ENCODE results near the gene NADSYN1.

The NADSYN1 gene

DNA sequence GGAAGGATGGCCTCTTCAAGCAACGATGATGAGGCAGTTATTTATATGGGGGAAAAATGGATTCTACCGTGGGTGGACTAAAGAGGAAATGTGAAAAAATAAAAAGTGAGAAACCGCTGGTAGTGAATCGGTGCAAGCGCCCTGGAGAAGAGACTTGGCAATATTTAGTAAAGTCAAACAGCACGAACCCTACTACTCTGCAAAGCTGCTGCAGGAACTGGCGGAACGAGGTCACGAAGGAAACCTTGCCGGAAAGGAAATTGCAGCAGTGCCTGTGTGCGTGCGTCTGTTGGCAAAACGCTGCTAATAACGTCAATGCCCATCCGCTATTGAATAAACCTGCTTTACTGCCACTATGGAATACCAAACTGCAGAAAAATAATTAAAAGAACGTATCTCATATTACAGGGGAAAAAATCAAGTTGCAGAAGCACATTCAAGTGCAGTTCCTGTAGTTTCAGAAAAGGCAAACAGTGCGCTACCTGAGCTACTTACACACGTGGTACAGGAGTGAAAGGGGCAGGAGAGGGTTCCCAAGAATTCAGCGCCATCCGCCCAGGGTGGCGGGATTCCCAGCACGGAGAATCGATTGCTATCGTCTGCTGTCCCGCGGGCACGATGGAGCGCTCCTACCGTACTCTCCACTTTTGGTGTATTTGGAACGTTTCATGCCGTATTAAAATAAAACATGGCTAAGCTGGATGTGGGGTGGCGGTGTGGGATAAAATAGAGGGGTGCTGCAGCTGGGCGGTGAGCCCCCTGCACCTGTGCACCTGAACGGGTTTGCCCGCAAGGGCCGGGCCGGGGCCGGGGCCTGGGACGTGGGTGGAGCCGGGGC is 585 bp upstream of the NADSYN1 start:
- DNase-seq: peak; percentile 62

DNA sequence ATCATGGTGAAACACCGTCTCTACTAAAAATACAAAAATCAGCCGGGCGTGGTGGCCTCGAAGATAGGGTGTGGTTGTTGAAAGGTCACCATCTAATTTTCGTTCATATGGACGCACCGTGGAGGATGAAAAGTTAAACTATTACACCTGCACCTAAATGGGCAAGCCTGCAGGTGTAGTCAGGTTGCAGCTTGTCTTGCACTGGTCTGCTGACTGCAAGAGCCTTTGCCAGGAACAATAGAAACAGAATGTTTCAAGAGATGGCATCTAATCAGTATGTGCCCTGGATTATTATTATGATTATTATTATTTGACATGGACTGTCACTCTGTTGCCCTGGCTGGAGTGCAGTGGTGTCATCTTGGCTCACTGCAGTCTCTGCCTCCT is 908 bp downstream of the NADSYN1 start:
- no peak for DNase-seq

GRCh38 chr11:71454470-71455113 is 1.6 kb downstream of the NADSYN1 start:
- DNase-seq: peak; percentile 37

GRCh38 chr11:71456294-71456693 is 3.3 kb downstream of the NADSYN1 start:
- DNase-seq: no peak

DNA sequence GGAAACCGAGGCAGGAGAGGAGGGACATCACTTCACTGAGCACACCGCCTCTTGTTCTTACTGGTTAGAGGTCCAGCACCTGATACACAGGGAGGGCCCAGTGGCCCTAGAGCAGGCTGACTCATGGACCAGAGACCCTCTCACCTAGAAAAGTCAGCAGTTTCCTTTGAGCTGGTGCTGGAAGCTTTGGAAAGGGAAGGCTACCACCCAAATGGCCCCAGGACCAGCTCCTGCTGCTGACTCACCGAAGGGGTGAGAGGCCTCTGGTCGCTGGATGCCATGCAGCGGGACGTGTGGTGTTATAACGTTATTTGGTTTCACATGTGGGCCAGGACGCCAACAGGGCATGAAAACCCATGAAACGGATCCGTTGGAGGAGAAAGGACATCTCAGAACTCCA is 3.8 kb downstream of the NADSYN1 start:
- DNase-seq: no peak

DNA sequence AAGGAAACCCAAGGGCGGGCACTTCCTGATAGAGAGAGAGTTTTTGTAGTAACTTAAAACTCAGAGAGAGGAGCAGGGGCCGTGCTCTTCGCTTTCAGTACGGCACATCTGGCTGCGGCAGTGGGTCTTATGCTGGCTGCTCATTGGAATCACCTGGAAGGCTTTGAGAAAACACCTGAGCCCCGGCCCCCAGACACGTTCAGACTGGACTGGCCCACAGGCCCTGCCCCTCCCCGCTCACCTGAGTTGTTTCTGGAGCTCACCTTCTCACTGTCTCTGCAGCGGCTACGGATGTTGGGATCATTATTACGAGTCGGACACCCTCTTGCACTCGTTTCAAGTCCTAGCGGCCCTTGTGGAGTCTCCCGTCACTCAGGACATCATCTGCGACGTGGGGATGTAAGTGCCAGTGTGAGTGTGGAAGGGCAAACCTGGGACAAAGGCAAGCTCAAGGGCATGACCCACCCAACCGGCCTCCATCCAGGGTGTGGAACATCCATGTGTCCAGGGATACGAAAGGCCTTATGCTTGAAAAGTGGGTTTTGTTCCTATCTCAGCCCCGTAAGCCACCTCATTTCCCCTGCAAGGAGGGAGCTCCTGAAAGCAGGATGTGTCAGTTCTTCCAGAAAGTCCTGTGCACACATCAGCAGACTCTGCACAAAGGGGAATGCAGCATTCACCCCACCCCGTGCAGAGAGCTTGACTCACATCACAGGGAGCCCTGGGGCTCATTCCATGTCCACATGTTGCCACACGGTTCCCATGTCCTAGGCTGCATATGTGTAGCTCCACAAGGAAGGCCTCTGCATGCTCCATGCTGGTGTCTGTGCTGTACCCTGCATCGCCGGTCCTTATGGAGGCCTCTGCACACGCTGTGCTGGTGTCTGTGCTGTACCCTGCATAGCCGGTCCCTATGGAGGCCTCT is 5.4 kb downstream of the NADSYN1 start:
- DNase-seq: no peak

GRCh38 chr11:71459076-71459766 is 6.2 kb downstream of the NADSYN1 start:
- DNase-seq: no peak

DNA sequence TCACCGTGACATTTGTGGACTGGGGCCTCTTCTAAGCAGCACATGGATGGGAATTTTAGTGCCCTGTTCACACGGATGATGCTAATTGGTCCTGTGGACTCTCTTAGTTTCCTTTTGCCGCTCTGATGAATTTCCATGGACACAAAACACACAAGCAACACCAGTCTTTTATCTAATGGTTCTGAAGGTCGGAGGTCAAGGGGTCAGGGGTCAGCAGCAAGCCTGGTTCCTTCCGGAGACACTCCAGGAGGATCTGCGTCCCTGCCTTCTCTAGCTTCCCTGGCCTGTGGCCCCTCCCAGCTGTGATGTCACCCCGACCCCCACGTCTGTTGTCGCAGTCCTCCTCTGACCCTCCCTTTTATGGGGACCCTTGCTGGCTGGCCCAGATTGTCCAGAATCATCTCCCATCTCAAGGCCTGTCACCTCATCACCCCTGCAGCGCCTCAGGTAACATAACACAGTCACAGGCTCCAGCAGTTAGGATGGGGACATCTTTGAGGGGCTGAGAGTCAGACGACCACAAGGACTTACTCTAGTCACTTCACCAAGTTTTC is 6.8 kb downstream of the NADSYN1 start:
- DNase-seq: no peak

DNA sequence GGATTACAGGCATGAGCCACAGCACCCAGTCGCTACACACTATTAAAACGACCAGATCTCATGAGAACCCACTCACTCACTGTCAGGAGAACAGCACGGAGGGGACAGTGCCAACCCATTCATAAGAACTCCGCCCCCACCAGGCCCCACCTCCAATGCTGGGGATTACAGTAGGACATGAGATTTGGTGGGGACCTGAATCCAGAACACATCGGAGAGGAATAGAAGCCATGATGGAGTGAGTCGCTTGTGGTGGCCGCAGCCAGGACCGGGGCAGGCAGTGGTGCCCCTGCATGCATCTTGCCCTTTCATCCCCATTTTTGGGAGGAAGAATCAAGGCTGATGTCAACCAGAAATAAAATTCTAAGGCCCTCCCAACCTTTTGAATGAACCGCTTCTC is 8.7 kb downstream of the NADSYN1 start:
- no peak for DNase-seq

GRCh38 chr11:71462726-71463125 is 9.7 kb downstream of the NADSYN1 start:
- DNase-seq: no peak

DNA sequence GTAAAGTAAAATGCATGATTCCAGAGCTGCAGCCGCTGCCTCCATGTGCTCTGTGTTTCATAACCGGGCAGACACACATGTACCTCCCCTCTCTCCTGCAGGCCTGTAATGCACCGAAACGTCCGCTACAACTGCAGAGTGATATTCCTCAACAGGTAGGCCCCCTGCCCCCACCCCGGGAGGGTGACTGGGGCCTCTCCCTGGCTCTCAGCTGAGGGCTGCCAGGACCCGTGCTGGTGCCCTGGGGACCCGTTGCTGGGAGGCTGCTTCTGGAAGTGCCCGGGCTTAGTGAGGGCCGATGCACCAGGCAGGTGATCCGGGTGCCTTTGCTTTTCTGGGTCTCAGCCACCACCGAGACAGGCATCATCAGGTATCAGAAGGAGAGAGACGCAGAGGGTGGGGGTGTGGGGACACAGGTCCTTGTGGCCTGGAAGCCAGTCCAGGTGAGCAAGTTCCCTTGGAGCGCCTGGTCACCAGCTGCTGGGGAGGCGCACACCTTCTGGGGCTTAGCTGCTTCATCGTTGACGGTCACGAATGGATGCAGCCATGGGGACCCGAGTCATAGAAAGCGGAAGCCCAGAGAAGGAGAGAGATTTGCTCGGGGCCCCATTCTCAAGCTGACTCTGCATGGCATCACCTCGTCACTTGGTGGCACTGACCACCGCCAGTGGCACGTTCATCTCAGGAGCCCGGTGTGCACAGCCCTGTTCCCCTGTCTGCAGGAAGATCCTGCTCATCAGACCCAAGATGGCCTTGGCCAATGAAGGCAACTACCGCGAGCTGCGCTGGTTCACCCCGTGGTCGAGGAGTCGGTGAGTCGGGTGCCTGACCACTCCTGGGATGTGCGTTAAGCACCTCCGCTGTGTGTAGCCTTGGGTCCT is 10.6 kb downstream of the NADSYN1 start:
- no peak for DNase-seq

GRCh38 chr11:71465054-71465453 is 12.1 kb downstream of the NADSYN1 start:
- no peak for DNase-seq

DNA sequence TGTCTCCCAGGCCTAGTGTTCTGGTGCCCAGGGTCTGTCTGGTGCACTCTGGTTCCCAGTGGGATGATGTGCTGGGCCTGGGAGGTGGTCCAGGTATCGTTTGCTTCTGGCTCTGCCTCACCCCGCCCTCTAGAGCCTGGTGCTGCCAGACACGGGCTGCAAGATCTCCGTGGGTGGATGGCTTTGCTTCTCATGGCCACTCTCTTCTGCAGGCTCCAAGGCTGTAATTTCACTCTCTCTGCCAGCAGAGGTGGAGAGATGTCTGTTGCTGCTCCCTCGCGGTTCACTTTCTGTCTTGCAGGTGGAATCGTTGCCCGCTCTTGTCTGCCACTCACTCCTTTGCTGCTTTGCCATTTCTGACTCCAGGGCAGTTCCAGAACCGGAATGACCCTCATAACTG is 13.4 kb downstream of the NADSYN1 start:
- no peak for DNase-seq

- DNase-seq: no peak
These were observed 14.2 kb downstream of the NADSYN1 start for GRCh38 chr11:71467164-71467563.

DNA sequence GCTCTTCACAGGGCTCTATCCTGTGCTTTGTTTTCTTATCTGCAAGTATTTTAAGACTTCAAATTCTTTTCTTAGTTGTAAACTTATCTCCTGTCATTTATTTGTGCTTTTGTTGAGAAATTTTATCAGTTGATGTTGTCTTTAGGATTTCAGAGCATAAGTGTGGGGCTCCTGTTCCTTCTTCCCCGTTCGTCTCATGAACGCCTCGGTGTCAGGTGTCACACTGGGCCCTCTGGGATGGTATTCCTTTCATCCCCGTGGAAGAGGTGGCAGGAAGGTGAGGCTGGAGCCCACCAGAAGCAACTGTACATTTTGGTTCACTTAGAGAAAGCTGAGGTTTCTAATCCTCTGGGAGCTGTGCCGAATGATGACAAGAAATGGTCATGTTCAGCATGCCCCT is 17.9 kb downstream of the NADSYN1 start:
- DNase-seq: no peak

- no peak for DNase-seq
These were observed 19.4 kb downstream of the NADSYN1 start for GRCh38 chr11:71472357-71472885.

- DNase-seq: no peak
These were observed 20.2 kb downstream of the NADSYN1 start for GRCh38 chr11:71472941-71473792.

DNA sequence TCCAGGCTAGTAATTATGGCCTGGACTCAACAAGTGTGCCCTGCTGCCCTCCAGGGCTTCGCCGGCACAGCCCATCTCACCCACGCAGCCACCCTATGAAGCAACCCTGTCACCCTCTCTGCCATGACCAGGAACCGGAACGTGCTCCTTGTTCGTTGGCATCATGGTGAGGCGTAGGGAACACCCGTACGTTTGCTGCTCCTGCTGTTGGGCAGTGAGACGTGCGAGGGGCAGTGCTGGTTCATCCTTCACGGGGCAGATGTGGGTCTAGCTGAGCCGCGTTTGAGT is 20.7 kb downstream of the NADSYN1 start:
- no peak for DNase-seq

DNA sequence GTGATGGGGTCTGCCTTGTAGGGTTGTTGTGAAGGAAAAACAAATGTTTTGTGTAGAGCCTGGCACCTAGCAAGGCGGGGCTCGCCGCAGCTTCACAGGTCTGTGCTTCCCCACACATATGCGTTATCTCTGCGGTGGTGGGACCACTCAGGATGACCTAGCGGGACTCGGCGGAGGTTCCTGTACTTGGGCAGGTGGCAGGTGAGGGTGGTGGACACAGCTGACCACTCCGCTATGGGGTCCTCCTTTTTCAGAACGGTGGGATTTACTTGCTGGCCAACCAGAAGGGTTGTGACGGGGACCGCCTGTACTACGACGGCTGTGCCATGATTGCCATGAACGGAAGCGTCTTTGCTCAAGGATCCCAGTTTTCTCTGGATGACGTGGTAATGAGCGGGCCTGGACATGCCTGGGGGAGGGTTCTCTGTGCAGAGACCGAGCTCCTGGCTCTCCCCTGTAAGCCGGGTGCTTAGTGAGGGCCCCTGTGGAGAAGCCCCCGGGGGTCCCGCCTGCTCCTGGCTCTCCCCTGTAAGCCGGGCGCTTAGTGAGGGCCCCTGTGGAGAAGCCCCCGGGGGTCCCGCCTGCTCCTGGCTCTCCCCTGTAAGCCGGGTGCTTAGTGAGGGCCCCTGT is 21.3 kb downstream of the NADSYN1 start:
- DNase-seq: no peak
